GM23248 (cell line): Measurements from ENCODE around the gene NEUROG1.

Experiments
- EZH2 ChIP-seq: fragments of 200-600 bp; sonication (generic); IDR thresholded peaks from 2 replicates; pipeline ENCODE4 v1.6.1; 2018; ENCODE audit warnings: antibody characterized with exemption, mild to moderate bottlenecking; ENCODE audit not compliant: insufficient read depth, poor library complexity, severe bottlenecking
- EZH2phosphoT487 ChIP-seq: fragments of 200-600 bp; sonication (generic); IDR thresholded peaks from 2 replicates; pipeline ENCODE4 v1.6.1; 2018; ENCODE audit warnings: antibody characterized with exemption, moderate library complexity, mild to moderate bottlenecking, low read depth; ENCODE audit not compliant: insufficient read depth

- TF ChIP-seq EZH2 (no peak), EZH2phosphoT487 (no peak)
Observed at GRCh38 chr5:135570453-135570764, 34.6 kb upstream of the NEUROG1 start.
